HG03064 (cell line): Measurements from ENCODE around the gene MPV17L2.
A peak's percentile ranks its signal among the peaks of the same experiment; 100 is the strongest.

Source experiments
- ATAC-seq: cut with Tn5 transposase; IDR thresholded peaks from one replicate; pipeline ENCODE4 v1.9.1; 2021; ENCODE audit warnings: low read depth; ENCODE audit not compliant: unreplicated experiment

The MPV17L2 gene

DNA sequence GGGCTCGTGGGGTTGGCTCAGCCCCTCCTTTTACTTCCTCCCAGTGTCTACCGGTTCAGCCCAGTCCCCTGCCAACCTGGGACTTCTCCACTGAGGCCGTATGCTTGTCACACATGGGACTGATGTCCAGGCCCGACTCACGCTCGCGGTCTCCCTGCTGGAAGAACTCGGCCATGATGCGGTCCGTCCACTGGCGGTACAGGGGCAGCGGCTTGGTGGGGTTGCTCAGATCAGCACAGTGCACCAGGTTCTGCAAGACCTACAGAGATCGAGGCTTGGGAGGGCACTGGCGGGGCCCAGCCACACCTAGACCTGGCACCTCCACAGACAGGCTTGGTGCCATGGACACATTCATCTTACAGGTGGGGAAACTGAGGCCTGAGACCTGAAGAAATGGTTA, 18.7 kb downstream of the MPV17L2 start:
- ATAC-seq, result no peak

DNA sequence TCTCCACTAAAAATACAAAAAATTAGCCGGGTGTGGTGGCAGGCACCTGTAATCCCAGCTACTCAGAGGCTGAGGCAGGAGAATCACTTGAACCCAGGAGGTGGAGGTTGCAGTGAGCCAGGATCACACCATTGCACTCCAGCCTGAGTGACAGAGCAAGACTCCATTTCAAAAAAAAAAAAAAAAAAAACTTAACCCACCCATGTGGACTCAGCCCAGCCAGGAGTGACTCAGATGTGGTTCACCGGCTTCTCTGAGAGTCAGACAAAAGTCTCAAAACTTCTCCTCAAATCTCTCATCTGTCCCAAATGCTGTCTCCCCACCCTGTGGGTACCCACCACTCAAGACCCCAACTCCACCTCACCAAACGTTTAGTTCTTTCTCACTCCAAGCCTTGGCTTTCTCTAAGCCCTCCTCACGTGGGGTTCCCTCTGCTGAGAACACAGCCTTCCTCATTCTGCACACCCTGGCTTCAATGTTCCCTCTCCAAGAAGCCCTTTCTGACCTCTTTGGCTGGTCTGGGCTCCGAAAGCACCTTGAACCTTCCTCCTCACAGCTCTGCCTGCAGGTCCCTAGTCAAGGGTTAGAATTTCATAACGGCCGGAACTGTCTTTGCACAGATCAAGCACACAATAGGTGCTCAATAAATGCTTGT, 21.9 kb downstream of the MPV17L2 start:
- no peak for ATAC-seq

DNA sequence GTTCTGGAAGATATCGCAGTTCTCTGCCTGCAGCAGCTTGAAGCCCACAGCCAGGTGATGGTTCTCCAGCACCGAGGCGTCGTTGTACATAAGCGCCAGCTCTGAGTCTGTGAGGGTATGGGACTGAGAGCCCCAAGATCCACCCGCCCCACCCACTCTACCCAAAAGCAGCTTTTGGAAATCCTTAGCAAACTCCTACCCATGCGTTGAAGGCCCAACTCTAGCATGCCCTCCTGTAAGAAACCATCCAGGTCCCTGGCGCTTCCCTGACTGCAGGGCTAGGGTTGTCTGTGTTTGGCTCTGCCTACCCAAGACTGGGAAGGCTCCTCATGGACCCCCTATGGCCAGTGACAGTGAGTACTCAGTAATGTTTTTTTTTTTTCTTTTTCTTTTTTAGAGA, 23.8 kb downstream of the MPV17L2 start:
- no peak for ATAC-seq

DNA sequence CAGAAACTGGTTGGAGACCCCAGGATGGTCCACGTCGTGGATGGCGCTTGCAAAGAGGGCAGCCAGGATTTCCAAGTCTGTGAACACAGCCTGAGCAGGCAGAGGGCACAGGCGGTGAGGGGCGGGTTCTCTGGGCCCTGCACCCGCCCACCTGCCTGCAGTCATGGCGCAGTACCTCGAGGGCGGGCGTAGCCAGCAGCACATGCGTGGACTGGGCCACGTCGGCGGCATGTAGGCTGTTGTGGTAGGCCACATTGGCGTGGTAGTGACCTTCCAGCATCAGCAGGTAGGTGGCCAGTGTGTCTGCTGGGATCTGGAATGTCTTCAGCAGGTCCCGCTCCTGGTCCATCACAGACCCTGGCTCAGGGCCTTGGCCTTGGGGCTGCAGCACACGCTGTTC, 25.1 kb downstream of the MPV17L2 start:
- no peak for ATAC-seq

DNA sequence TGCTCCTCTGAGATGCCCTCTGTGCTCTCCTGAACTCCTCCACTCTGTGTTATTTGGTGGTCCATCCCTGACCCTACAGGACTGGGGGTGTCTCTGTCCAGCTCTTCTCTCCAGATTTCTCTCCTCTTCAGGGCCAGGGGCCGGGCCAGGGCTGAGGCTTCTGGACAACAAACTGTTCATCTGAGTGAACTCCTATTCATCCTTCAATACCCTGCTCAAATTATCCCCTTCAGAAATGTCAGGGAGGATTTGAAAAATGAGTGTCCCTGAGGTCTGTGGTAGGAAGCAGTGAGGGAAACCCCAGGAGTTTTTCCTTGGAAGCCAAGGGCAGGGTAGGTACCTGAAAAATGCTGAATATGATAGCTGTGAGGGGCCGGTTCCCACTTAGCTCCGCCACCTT, 25.6 kb downstream of the MPV17L2 start:
- no peak for ATAC-seq

DNA sequence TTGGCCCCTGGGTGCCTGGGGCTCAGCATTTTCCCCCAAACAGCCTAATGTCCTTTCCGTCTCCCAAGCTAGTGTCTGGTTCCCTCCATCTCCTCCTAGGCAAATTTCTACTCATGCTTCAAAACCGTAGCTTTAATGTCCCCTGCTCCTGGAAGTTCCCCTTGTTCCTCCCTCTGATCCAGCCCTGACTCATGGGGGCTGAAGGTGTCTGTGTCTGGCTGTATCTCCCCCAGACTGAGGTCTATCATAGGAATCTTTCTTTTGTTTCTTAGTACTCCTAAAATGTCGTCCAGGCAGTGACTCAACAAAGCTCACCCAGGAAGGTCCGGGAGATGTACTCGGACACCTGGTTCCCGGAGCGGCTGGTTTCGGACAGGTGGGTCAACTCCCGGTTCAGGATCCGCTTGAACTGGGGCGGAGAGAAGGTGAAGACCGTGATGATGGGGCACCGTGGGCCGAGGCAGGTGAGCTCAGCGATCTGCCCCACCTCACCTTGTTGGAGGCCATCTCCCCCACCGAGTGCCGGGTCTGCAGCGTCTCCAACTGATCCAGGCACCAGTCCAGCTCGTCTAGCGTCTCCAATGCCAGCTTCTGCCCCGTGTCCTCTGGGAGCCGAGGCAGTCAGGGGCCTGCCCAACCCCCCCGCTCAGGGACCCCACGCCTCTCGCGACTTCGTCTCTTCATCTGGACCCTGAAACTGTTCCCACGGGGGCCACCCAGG, 27.1 kb downstream of the MPV17L2 start:
- ATAC-seq, result no peak

DNA sequence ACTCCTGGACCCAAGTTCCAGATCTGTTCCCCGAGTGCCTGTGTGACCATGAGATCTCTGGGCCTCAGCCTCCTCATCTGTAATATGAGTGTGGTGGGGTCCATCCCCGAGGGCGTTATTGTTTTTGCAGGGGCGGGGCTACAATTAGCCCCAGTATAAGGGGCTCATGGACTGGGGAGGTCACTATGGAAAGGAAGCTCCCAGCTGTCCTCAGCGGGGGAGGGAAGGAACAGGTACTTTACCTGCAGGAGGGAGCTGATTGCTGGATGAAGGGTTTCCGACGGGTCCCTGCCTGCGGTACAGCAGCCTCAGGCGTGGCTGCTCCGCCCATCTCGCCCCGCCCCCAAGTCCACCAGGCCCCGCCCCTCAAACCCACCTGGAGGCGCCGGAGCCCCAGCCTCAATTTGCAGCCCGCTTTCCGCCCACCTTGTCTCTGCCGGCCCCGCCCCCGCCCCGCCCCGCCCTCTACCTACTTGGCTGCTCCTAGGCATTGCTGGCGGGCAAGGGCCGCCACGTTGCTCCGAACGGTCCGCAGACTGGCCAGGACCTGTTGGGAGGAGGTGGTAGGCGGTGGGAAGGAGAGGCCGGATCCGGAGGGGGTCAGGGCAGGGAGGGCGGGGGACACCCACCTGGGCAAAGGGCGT, 27.7 kb downstream of the MPV17L2 start:
- no peak for ATAC-seq

DNA sequence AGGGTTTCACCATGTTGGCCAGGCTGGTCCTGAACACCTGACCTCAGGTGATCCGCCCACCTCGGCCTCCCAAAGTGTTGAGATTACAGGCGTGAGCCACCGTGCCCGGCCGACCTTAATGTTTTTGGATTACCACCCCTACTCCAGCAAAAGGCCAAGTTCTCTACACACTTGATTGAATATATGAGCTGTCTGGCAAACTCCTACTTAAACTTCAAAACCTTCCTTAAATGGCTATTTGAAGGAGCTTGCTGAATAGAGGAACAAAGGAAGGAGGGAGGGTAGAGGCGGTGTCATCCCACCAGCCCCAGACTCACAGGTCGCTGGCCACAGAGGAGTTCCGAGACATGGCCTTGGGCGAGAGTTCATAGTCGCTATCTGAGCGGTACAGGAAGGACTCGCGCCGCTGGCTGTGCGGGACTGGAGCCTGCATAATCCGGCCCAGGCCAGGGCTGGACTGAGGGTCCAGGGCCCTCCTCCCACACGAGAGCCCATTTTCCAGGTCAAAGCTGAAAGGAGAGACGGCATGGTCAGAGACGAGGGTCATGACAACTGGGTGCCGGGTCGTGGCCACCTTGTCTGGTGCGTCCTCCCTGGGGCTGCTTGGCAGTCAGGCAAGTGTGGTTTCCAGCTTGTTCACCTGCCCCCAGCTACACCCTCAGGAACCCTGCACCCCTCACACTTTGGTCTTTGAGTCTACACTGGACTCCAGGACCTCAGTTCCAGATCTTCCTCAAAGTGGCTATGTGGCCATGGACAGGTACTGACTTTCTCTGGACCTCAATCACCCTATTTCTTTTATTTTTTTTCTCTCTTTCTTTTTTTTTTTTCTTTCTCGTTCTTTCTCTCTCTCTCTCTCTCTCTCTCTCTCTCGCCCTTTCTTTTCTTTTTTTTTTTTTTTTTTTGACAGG, 29.1 kb downstream of the MPV17L2 start:
- no peak for ATAC-seq

DNA sequence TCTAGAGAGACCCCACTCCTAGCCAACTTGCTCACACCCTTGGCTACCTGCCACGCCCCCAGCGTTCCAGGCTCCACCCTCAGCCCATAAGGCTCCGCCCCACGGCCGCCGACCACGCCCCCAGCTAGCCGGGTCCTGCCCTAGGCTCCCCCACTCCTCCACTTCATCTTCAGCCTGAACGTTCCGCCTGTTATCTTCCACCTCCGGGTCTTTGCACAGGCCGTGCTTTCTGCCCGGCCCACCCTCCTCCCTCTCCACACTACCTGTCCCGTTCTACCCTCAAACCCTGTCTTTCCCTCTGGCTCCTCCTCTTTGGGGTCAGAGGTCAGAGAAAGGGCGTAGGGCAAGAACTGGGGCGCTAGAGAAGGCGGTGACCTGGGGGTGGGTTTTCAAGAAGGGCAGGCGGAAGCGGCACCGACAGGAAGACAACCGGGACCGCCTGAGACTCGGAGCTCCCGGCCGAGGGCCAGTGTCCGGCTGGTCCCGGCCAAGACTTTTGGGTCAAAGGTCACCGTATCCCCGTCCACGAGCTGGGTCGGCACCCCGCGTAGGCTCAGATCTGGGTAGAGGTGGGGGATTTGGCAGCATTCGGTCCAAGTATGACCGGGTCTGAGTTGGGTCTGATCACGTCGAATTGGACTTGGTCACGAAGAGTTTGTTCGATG, 31.0 kb downstream of the MPV17L2 start:
- ATAC-seq, result no peak

DNA sequence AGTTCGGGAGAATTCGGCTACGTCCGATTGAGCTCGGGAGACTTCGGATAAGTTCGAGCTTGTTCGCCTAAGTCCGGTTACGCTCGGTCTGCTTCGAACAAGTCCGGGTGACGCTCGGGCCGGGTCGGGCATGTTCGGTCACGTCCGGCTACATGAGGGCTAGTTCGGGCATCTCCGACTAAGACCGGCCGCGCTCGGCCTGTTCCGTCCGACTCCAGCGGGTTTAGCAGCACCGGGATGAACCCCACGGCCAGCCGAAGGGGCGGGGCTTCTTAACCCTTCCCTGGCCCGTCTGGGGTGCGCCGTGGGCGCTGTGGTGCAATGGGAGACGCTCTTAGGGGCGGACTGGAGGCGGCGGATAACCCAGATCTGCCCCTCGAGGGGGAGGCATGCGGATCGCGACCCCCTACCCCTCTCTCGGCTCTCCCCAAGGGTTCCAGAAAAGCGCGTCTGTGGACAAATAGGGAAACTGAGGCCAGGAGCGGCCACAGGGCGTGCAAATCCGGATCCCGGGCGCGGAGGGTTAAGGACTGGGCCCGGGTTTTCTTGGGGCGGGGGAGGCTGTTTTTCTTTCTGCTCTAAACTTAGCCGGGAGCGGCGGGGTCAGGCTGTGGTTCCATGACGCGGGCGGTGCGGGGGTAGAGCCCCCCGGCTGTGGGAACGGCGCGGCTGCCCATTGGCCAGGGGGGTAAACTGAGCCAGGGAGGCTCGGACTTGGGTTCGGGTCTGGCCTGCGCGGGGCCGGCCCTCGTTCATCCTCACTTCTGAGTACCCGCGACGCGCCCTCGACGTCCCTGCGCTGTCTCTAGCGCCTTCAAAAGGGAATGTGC, 31.7 kb downstream of the MPV17L2 start:
- ATAC-seq, result peak; percentile 66

DNA sequence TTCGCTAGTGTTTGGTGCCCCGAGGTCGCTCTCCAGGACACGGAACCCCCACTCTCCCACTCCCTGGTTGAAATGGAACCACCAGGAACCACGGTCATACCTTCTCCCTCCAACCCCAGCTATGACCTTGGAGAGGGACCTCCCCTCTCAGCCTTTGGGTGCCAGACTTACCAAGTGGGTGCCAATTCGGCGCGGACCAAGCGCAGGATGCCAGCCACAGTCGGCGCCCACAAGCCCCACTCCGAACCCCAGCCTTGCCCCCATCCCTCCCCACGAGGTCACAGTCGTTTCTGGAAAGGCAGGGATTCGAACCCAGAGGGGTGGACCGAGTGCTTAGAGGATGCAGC, 32.3 kb downstream of the MPV17L2 start:
- no peak for ATAC-seq

DNA sequence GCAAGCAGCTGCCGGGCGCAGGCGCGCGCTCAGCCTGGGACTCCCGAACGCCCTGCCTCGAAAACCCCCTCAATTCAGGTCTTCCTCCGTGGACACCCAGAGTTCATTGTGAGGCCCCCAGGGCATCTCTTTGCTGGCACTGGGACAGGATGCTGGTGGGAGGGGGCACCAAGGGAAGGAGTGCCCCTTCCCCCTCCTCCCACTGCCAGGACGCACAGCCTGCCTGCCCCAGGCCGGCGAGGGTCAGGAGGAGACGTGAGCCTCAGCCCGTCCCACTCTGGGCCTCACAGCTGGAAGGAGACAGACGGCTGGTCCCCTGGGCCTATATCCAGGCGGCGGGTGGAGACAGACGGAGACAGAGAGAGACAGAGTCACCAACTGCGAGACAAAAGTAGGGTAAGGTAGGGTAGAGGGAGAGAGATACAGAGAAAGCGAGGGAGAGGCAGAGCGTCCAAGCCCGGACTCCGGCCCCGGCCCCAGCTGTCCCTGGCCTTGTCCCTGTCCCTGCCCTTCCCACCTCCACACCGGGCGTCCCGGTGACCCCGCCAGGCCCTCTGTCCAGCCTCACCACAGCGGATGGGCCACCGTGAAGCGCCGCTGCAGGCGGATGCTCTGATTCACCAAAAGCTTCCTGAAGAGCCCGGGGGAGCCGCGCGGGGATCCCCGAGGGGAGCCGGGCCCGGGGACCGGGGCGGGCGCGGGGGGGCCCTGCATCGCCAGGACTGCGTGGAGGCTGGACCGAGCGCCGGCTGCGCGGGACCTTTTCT, 32.9 kb downstream of the MPV17L2 start, which contains the start of gene PDE4C:
PDE4C (minus strand) TSS at position 737 of the 767 bp plus-strand sequence; CDS start at position 714, 23 bp downstream.
- ATAC-seq, result no peak

DNA sequence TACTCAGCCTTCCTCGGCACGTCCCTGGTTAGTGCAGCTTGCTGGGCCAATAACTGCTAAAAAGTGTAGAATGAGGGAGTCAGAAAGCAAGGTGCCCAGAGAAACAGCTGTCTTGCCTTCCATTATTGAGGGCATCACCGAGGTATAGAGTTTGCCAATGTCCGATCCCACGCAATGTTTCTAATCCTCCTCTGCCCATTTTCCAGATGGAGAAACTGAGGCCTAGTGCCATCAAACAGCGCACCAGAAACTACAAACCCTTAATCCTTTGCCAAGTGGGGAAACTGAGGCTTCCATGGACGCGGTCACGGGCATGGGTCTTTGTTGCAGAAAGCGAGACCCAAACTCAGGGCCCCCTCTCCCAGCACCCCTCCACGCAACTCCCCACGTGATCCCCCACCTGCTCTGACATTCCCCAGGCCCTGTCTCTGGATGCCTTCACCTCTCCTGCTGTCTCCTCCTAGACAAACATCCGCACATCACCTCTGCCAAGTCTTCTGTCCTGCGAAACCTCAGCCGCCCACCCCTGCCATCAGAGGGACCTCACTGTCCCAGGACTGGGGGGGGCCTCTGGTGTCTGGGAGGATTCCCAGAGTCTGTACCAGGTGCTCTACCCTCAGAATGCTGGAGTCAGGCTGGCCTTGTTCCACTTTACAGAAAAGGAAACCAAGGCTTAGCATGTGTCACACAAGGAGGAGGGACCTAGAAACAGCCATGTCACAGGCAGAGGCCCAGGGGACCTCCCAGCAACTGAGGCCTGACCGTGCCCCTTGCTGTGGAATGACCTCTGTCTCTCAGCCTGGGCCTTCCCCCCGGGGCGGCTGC, 34.1 kb downstream of the MPV17L2 start:
- no peak for ATAC-seq

DNA sequence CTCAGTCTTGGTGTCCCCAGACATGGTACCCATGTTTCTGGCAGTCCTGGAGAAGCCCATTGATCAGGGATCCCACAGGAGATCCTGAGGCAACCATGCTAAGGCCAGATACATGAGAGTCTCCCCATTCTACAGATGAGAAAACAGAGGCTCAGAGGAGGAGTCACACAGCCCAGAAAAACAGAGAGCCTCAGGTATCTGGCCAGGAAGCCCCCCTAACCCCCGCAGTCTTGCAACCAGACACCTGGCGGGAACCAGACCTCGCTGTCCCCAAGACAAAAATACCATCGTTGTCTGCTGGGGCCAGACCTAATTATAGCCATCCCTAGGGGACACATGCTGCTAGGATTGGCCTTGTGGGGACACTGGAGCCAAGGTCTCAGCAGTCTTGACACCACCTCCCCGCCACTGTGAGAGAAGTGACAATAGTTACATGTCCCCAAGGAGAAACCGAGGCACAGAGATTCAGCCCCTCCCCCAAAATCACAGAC, 34.8 kb downstream of the MPV17L2 start:
- ATAC-seq, result no peak

DNA sequence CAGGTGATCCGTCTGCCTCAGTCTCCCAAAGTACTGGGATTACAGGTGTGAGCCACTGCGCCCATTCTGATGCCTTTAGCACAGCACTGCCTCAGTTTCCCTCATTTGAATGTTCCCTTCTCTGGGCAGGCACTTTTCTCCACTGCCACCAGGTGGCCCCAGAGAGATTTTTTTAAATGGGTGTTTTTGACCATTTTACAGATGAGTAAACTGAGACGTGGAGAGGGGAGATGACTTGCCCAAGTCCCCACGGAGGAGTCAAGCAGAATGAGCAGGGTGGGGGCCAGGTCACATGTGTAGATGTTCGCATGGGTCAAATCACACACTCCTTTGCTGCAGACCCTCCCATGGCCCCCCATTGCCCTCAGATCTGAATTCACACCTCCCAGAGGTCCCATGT, 36.5 kb downstream of the MPV17L2 start:
- ATAC-seq, result no peak

DNA sequence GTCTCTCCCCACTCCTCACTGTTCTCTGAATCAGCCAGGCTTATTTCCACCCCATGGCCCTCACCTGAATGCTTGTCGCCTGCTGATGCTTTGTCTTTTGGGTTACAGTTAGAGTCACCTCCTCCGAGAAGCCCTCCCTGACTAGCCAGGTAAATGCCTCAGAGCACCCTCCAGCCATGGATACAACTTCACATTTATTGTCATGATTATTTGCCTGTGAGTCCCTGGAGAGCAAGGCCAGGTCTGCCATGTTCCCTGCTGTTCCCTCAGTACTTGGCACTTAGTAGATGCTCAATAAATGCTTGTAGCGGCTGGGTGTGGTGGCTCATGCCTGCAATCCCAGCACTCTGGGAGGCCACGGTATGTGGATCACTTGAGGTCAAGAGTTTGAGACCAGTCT, 36.9 kb downstream of the MPV17L2 start:
- no peak for ATAC-seq

DNA sequence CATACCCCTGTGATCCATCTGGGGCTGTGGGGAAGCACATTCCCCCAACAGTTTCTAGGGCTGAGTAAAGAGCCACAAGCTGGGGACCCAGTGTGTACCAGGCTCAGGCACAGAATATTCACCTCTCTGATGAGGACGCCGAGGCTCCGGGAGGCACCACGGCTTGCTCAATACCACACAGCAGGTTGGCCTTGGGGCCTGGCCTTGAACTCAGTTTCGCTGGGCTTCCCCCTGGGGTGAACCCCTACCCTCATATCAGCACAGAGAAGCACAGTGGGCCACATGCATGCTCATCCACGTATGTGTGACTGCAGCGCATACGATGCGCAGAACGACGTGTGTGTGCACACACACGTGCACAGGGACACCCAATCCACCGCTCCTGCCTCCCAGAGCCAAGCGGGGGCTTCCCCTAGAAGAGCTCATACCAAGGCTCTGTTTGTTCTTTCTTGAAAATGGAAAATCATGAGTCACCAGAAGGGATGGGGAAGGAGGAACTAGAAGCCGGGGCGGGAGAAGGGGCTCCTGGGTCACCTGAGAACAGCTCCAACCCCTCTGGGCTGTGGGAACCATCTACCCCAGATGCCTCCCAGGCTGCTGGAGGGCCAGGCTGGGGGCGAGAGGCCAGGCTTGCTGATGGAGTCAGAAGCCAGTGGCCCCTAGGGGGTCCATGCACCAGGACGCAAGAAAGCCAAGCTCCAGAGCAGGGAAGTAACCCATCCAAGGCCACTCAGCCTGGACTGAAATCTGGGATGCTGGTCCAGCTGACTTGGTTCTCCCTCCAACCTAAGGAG, 38.1 kb downstream of the MPV17L2 start:
- no peak for ATAC-seq
